Smooth muscle cell (in vitro differentiated cells): ENCODE measurements around the gene TCF23. TPM values are rescaled to one million over a fixed set of nuclear protein-coding genes. Genes with fewer than 3 reads are reported as not detected.

ENCODE experiments used
- DNase-seq: peaks from one replicate; lab custom pipeline; 2025; ENCODE audit not compliant: unreplicated experiment; lab: John Stamatoyannopoulos, UW
- H2AFZ ChIP-seq: fragments of 200-600 bp; sonication (generic); 2 replicates; pipeline ENCODE4 v1.6.0; 2016; ENCODE audit warnings: antibody characterized with exemption, low read depth, mild to moderate bottlenecking
- H3F3A ChIP-seq: fragments of 200-600 bp; sonication (generic); 2 replicates; pipeline ENCODE4 v1.6.0; 2017; ENCODE audit warnings: antibody characterized with exemption, low read depth
- H3K27ac ChIP-seq: fragments of 200-600 bp; sonication (generic); 2 replicates; pipeline ENCODE4 v1.5.1; 2016; ENCODE audit warnings: low read depth, mild to moderate bottlenecking
- H3K27me3 ChIP-seq: fragments of 200-600 bp; sonication (generic); 2 replicates; pipeline ENCODE4 v1.6.1; 2016; ENCODE audit warnings: low read depth, mild to moderate bottlenecking
- H3K36me3 ChIP-seq: fragments of 200-600 bp; sonication (generic); 2 replicates; pipeline ENCODE4 v1.5.1; 2016; ENCODE audit warnings: low read depth
- H3K4me1 ChIP-seq: fragments of 200-600 bp; sonication (generic); 2 replicates; pipeline ENCODE4 v1.5.1; 2016; ENCODE audit warnings: low read depth
- H3K4me2 ChIP-seq: fragments of 200-600 bp; sonication (generic); 2 replicates; pipeline ENCODE4 v1.6.0; 2016; ENCODE audit warnings: mild to moderate bottlenecking
- H3K4me3 ChIP-seq: fragments of 200-600 bp; sonication (generic); 2 replicates; pipeline ENCODE4 v1.5.1; 2016; ENCODE audit warnings: mild to moderate bottlenecking
- H3K79me2 ChIP-seq: fragments of 200-600 bp; sonication (generic); 2 replicates; pipeline ENCODE4 v1.6.0; 2016; ENCODE audit warnings: low read depth, mild to moderate bottlenecking
- H3K9ac ChIP-seq: fragments of 200-600 bp; sonication (generic); 2 replicates; pipeline ENCODE4 v1.6.0; 2016; ENCODE audit warnings: low read depth
- H3K9me3 ChIP-seq: fragments of 200-600 bp; sonication (generic); replicated peaks from 2 replicates; pipeline ENCODE4 v1.5.1; 2016; ENCODE audit warnings: low read depth
- H4K20me1 ChIP-seq: fragments of 200-600 bp; sonication (generic); 2 replicates; pipeline ENCODE4 v1.6.0; 2016; ENCODE audit warnings: low read depth
- WGBS: methylation state at CpG from one replicate; pipeline ENCODE4 v1.1.7; 2016; ENCODE audit warnings: low lambda C conversion rate; 5-methylcytosine and 5-hydroxymethylcytosine counted together
- polyA plus RNA-seq: library from polyadenylated mRNA; unstranded; fragments of >200 nt; fragmentation: Nextera tagmentation; extraction: Ambion mirVana; gene quantifications from 2 replicates; pipeline ENCODE4 v1.2.1, GENCODE V29; 2016
- total RNA-seq: library from RNA; depleted of rRNA; stranded (reverse); fragments of >200 nt; gene quantifications from 2 replicates; pipeline ENCODE4 v1.2.3, GENCODE V29; 2014
- TF ChIP-seq, protein P1 (sequence below): fragments of 200-600 bp; sonication (generic); IDR thresholded peaks from 2 replicates; pipeline ENCODE4 v1.5.1; 2017; ENCODE audit warnings: borderline replicate concordance, mild to moderate bottlenecking, antibody characterized with exemption; ENCODE audit not compliant: insufficient read depth, poor library complexity, severe bottlenecking

Gene TCF23
- total and polyA plus RNA-seq, 2 experiments from 2014 or later = not detected

DNA sequence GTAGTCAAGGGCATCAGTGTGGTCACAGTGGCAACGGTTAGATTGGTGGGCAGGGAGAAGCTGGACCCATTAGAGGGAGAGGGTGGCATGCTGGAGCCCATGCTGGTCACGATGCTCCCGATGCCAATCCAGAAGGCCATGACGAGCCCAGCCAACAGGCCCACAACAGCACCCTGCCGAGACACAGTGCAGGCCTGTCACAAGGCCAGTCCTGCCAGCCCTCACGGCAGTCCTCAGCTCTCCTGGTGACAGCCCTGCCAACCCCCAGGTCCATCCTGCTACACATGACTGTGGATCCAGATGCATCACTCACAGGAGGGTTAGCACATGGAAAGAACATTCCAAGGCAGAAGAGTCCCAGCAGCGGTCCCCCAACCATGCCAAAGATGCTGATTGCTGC is 52.9 kb downstream of the TCF23 start:
- Histone ChIP-seq H3K9me3 (no peaks in the 10 kb centered on the region), H4K20me1 (no peaks in the 10 kb centered on the region), H2AFZ (no peak overlapping the region), H3K27ac (no peak overlapping the region), H3K4me1 (no peaks in the 10 kb centered on the region), H3K9ac (no peak overlapping the region), H3K4me2 (no peak overlapping the region), H3K36me3 (no peaks in the 10 kb centered on the region), H3K4me3 (no peak overlapping the region), H3F3A (no peaks in the 10 kb centered on the region), H3K79me2 (no peaks in the 10 kb centered on the region), H3K27me3 (no peaks in the 10 kb centered on the region)
- TF ChIP-seq, protein P1, sequence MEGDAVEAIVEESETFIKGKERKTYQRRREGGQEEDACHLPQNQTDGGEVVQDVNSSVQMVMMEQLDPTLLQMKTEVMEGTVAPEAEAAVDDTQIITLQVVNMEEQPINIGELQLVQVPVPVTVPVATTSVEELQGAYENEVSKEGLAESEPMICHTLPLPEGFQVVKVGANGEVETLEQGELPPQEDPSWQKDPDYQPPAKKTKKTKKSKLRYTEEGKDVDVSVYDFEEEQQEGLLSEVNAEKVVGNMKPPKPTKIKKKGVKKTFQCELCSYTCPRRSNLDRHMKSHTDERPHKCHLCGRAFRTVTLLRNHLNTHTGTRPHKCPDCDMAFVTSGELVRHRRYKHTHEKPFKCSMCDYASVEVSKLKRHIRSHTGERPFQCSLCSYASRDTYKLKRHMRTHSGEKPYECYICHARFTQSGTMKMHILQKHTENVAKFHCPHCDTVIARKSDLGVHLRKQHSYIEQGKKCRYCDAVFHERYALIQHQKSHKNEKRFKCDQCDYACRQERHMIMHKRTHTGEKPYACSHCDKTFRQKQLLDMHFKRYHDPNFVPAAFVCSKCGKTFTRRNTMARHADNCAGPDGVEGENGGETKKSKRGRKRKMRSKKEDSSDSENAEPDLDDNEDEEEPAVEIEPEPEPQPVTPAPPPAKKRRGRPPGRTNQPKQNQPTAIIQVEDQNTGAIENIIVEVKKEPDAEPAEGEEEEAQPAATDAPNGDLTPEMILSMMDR = no peak
- DNase-seq = no peak
- 93% methylated on average over 7 of the region's 7 CpGs for WGBS

DNA sequence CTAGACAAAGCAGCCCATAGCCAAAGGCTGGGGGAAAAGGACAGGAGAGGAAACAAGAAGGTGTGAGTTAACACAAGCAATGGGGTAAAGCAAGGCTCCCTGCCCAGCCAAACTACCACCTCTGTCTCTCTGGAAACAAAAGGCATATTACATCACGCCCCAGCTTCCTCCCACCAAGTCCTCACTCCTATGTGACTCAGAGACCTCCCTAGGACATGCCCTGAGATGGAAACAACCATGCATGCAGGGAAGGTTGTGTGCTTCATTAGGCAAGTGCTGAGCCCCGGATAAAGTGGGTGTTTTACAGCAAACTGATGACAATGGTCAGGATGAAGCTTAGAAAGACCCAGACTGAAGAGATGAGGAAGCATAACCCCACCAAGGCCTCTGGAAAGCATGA is 54.0 kb downstream of the TCF23 start:
- Histone ChIP-seq H3K27me3 (no peaks in the 10 kb centered on the region), H4K20me1 (no peaks in the 10 kb centered on the region), H3K9me3 (no peaks in the 10 kb centered on the region), H3K4me1 (no peaks in the 10 kb centered on the region), H3K9ac (no peak overlapping the region), H3F3A (no peaks in the 10 kb centered on the region), H3K4me3 (no peak overlapping the region), H3K27ac (no peak overlapping the region), H3K36me3 (no peaks in the 10 kb centered on the region), H3K4me2 (no peak overlapping the region), H2AFZ (no peak overlapping the region), H3K79me2 (no peaks in the 10 kb centered on the region)
- no peak for DNase-seq
- TF ChIP-seq, protein P1 = no peak
- 96% methylated on average over 2 of the region's 2 CpGs for WGBS

DNA sequence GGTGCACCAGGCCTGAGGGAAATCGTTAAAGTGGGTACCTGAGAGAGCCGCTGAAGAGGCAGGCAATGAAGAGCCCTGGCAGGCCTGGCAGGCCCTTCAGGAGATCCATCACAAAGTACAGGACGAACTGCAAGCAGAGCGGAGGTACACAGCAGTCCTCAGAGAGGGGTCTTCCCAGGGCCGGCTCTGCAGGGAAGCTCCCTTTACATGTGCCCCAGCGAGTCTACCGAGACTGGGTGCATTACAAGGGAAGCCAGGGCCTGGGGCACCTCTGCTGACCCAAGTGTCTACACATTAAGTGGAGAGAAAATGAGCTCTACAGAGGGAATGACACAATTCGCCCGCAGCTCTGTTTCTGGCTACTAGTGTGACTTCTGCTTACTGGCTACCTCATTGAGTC is 54.9 kb downstream of the TCF23 start:
- DNase-seq = no peak
- no peaks in the 10 kb centered on the region for H4K20me1 ChIP-seq
- WGBS = 93% methylated on average over 9 of the region's 9 CpGs

GRCh38 chr2:27204566-27204965 is 55.8 kb downstream of the TCF23 start:
- Histone ChIP-seq H3K9ac (no peak overlapping the region), H3K4me3 (no peak overlapping the region), H3F3A (no peaks in the 10 kb centered on the region), H2AFZ (no peak overlapping the region), H3K9me3 (no peaks in the 10 kb centered on the region), H3K4me2 (no peak overlapping the region), H3K4me1 (peaks cover 2% of the 10 kb centered on the region), H4K20me1 (no peaks in the 10 kb centered on the region), H3K79me2 (no peaks in the 10 kb centered on the region), H3K27me3 (no peaks in the 10 kb centered on the region), H3K36me3 (no peaks in the 10 kb centered on the region), H3K27ac (no peak overlapping the region)
- WGBS = 96% methylated on average over 8 of the region's 8 CpGs
- TF ChIP-seq, protein P1 = no peak
- no peak for DNase-seq

More for the DNA sequence above, 54.9 kb downstream of the TCF23 start:
- Histone ChIP-seq H3K4me1 (peaks cover 2% of the 10 kb centered on the region), H3K4me2 (no peak overlapping the region), H3K27me3 (no peaks in the 10 kb centered on the region), H3K36me3 (no peaks in the 10 kb centered on the region), H3K9ac (no peak overlapping the region), H3K27ac (no peak overlapping the region), H2AFZ (no peak overlapping the region), H3K4me3 (no peak overlapping the region), H3F3A (no peaks in the 10 kb centered on the region), H3K79me2 (no peaks in the 10 kb centered on the region), H3K9me3 (no peaks in the 10 kb centered on the region)
- TF ChIP-seq, protein P1 = no peak
